ENCODE measurements around the gene APC.

DNA sequence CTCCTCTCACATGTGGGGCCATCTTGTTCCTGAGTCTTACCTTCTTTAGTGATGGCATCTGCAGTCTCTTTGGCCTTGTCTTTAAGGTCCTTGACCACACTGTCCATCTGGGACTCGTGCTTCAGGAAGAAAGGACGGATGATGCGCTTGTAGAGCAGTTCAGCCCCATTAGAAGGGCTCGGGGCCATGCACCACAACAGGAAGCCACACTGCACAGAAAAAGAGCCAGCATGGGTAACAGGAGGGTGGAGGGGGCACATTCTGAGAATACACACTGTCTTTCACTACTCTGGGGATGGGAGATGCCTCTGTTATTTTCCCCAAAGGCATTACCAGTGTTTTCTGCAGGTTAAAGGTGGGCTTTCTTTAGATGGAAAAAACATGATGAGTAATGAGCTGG, 149.3 kb downstream of the APC start:
- TF ChIP-seq EZH2 (IDR thresholded peaks at IDR 0.05), result no peak
- no peak for TF ChIP-seq POLR2AphosphoS5 (IDR thresholded peaks at IDR 0.05; ENCODE audit: borderline replicate concordance, low read depth, low read length)

All from SK-N-MC (cell line).